ENCODE data around the gene SAMSN1.

The SAMSN1 gene

DNA sequence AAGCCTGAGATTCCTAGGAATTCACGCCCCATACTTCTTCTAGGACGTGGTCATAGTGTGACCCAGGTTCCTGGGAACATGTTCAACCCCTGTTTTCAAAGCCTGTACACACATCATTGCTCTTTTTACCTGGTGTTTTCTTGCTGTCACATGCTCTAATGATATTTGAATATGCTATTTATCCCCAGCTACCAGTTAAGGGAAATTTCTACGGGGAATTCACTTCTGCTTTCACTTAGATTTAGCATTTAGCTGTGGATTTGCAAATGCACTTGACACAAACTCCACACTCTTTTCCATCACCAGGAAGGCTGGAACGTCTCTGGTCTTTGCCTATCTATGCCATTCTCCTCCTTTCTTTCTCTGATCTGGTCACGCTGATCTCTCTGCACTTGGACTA is 11.3 kb upstream of the SAMSN1 start:
- Histone ChIP-seq H3K79me2 (ENCODE audit: insufficient read depth, low read depth) (no peaks in the 10 kb centered on the region), H3K36me3 (ENCODE audit: insufficient read depth) (no peaks in the 10 kb centered on the region), H3K4me3 (IDR thresholded peaks at IDR 0.05; ENCODE audit: insufficient read depth, low read depth, low read length) (no peak overlapping the region), H4K20me1 (ENCODE audit: insufficient read depth) (no peaks in the 10 kb centered on the region), H3K4me2 (no peak overlapping the region), H3K9ac (no peak overlapping the region), H3K4me1 (ENCODE audit: low read depth, poor library complexity, severe bottlenecking) (no peaks in the 10 kb centered on the region), H3K27me3 (ENCODE audit: insufficient read depth, low read depth) (no peaks in the 10 kb centered on the region), H3K27ac (no peak overlapping the region), H2AFZ (ENCODE audit: low read depth) (no peak overlapping the region)
- TF ChIP-seq, protein P1, sequence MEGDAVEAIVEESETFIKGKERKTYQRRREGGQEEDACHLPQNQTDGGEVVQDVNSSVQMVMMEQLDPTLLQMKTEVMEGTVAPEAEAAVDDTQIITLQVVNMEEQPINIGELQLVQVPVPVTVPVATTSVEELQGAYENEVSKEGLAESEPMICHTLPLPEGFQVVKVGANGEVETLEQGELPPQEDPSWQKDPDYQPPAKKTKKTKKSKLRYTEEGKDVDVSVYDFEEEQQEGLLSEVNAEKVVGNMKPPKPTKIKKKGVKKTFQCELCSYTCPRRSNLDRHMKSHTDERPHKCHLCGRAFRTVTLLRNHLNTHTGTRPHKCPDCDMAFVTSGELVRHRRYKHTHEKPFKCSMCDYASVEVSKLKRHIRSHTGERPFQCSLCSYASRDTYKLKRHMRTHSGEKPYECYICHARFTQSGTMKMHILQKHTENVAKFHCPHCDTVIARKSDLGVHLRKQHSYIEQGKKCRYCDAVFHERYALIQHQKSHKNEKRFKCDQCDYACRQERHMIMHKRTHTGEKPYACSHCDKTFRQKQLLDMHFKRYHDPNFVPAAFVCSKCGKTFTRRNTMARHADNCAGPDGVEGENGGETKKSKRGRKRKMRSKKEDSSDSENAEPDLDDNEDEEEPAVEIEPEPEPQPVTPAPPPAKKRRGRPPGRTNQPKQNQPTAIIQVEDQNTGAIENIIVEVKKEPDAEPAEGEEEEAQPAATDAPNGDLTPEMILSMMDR (conservative IDR thresholded peaks at IDR 0.05; ENCODE audit: low read depth, low read length) = no peak

DNA sequence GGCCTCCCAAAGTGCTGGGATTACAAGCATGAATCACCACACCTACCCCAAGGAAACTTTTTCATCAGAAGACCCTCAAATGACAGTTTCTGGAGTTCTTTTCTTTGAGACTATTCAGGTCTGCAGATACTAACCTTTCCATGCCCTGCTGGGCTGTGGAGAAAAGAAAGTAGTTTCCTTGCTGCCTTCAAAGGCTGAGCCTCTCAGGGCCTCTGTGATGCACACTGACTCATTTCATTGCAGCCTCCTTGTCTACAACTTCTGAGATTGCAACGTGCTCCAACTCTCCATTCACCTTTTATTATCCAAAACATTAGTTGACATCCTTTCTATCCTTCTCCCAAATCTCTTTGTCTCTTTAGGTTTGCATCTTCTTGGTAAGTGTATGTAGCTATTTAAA is 8.8 kb upstream of the SAMSN1 start:
- H3K4me2 ChIP-seq = no peak overlapping the region
- H3K79me2 ChIP-seq (ENCODE audit: insufficient read depth, low read depth) = no peaks in the 10 kb centered on the region
- H2AFZ ChIP-seq (ENCODE audit: low read depth) = no peak overlapping the region
- no peak overlapping the region for H3K4me3 ChIP-seq (IDR thresholded peaks at IDR 0.05; ENCODE audit: insufficient read depth, low read depth, low read length)
- no peaks in the 10 kb centered on the region for H3K4me1 ChIP-seq (ENCODE audit: low read depth, poor library complexity, severe bottlenecking)
- H3K27ac ChIP-seq = no peak overlapping the region
- H3K27me3 ChIP-seq (ENCODE audit: insufficient read depth, low read depth) = no peaks in the 10 kb centered on the region
- TF ChIP-seq, protein P1 (conservative IDR thresholded peaks at IDR 0.05; ENCODE audit: low read depth, low read length) = no peak
- H3K9ac ChIP-seq = no peak overlapping the region
- no peaks in the 10 kb centered on the region for H4K20me1 ChIP-seq (ENCODE audit: insufficient read depth)
- no peaks in the 10 kb centered on the region for H3K36me3 ChIP-seq (ENCODE audit: insufficient read depth)

DNA sequence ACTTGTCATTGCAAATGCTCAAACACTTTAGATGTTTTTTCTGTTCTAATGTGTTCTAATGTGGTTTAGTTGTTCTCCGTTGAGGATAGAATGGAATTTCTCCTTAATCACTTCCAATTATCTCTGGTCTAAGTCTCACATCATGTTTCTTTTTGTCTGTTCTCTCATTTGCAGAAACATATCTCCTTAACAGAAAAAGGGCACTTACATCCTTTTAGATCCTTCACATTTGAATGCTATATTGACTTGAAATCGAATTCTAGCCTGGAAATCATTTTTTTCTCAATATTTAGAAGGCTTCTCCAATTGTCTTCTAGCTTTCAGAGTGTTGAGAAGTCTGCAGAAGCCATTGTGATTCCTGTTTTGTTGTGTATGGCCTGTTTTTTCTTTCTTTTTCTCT is 7.3 kb upstream of the SAMSN1 start:
- peaks cover 7% of the 10 kb centered on the region for H3K4me1 ChIP-seq (ENCODE audit: low read depth, poor library complexity, severe bottlenecking)
- no peak overlapping the region for H2AFZ ChIP-seq (ENCODE audit: low read depth)
- no peaks in the 10 kb centered on the region for H3K27me3 ChIP-seq (ENCODE audit: insufficient read depth, low read depth)
- TF ChIP-seq, protein P1 (conservative IDR thresholded peaks at IDR 0.05; ENCODE audit: low read depth, low read length) = no peak
- no peaks in the 10 kb centered on the region for H3K36me3 ChIP-seq (ENCODE audit: insufficient read depth)
- no peaks in the 10 kb centered on the region for H4K20me1 ChIP-seq (ENCODE audit: insufficient read depth)
- H3K27ac ChIP-seq = no peak overlapping the region
- no peak overlapping the region for H3K9ac ChIP-seq
- H3K4me3 ChIP-seq (IDR thresholded peaks at IDR 0.05; ENCODE audit: insufficient read depth, low read depth, low read length) = no peak overlapping the region
- no peaks in the 10 kb centered on the region for H3K79me2 ChIP-seq (ENCODE audit: insufficient read depth, low read depth)
- H3K4me2 ChIP-seq = no peak overlapping the region

DNA sequence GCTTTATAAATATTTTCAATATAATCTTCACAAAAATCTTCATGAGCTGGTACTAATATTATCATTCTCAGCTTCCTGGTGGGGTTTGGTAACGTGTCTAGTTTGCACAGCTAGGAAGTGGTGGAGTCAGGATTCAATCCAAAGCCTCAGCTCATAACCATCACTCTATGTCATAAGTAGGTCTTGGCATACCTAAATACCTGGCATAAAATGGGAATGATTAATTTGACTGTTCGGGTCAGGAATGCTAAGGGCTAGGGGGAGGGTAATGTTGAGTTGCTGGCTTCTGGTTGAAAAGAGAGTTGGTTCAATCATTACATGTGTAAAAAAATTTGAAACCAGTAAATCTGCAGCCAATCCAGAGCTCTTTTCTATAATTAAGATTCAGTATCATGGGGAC is 5.6 kb upstream of the SAMSN1 start:
- no peak overlapping the region for H3K27ac ChIP-seq
- H3K27me3 ChIP-seq (ENCODE audit: insufficient read depth, low read depth) = no peaks in the 10 kb centered on the region
- no peaks in the 10 kb centered on the region for H4K20me1 ChIP-seq (ENCODE audit: insufficient read depth)
- no peak overlapping the region for H3K4me2 ChIP-seq
- TF ChIP-seq, protein P1 (conservative IDR thresholded peaks at IDR 0.05; ENCODE audit: low read depth, low read length) = no peak
- no peak overlapping the region for H3K4me3 ChIP-seq (IDR thresholded peaks at IDR 0.05; ENCODE audit: insufficient read depth, low read depth, low read length)
- H3K36me3 ChIP-seq (ENCODE audit: insufficient read depth) = no peaks in the 10 kb centered on the region
- H3K79me2 ChIP-seq (ENCODE audit: insufficient read depth, low read depth) = no peaks in the 10 kb centered on the region
- H3K4me1 ChIP-seq (ENCODE audit: low read depth, poor library complexity, severe bottlenecking) = peaks cover 24% of the 10 kb centered on the region
- no peak overlapping the region for H3K9ac ChIP-seq
- H2AFZ ChIP-seq (ENCODE audit: low read depth) = no peak overlapping the region

Measured in KMS-11 (cell line).